Measurements from ENCODE around the gene CLEC16A.

- TF ChIP-seq CTCF (IDR thresholded peaks at IDR 0.05) (no peak), POLR2A (IDR thresholded peaks at IDR 0.05) (no peak)
Observed at GRCh38 chr16:11204513-11205047, 260.2 kb downstream of the CLEC16A start.

Data from thyroid gland (tissue), 4 donors.